Gastrocnemius medialis (tissue), 4 donors: ENCODE measurements around the gene EME1. TPM values are rescaled to one million over a fixed set of nuclear protein-coding genes. Genes with fewer than 3 reads are reported as not detected.

Source experiments
- ATAC-seq, 2 donors: fragments of 150-250 bp; one replicate each; pipeline ENCODE4 v1.9.1; 2016
- DNase-seq, 2 donors: peaks; one replicate each; pipeline ENCODE4 v3.0.0-alpha.2; 2019
- H3K27ac ChIP-seq, 4 donors: fragments of 200-600 bp; sonication (generic); 1 replicate in 1 of 4; 2 replicates in 3 of 4; pipeline ENCODE4 v1.5.1; 2016 to 2018; ENCODE audit warnings: mild to moderate bottlenecking in 2 of 4, moderate library complexity in 1 of 4
- H3K27me3 ChIP-seq, 3 donors: fragments of 200-600 bp; sonication (generic) in 2 of 3; 1 replicate in 1 of 3; 2 replicates in 2 of 3; pipeline versions ENCODE4 v1.5.1 to v1.6.0; 2016 to 2019; ENCODE audit warnings: mild to moderate bottlenecking in 1 of 3, moderate library complexity in 1 of 3
- H3K36me3 ChIP-seq, 2 donors: fragments of 200-600 bp; sonication (generic) in 1 of 2; one replicate each; pipeline ENCODE4 v1.5.1; 2017 to 2018
- H3K4me1 ChIP-seq, 2 donors: fragments of 200-600 bp; sonication (generic) in 1 of 2; one replicate each; pipeline ENCODE4 v1.5.1; 2016 to 2017; ENCODE audit warnings: mild to moderate bottlenecking in 2 of 2
- H3K4me3 ChIP-seq, 4 donors: fragments of 200-600 bp; sonication (generic) in 3 of 4; 1 replicate in 1 of 4; 2 replicates in 3 of 4; pipeline ENCODE4 v1.5.1; 2016 to 2019; ENCODE audit warnings: mild to moderate bottlenecking in 2 of 4
- H3K9me3 ChIP-seq, 3 donors: fragments of 200-600 bp; sonication (generic) in 2 of 3; 1 replicate in 1 of 3; 2 replicates in 2 of 3; pipeline ENCODE4 v1.5.1; 2016 to 2019
- POLR2A ChIP-seq, 2 donors: fragments of 450-650 bp; IDR thresholded peaks; one replicate each; pipeline ENCODE4 v1.6.1; 2017; ENCODE audit warnings: antibody characterized with exemption in 2 of 2, mild to moderate bottlenecking in 2 of 2, moderate library complexity in 2 of 2
- in situ Hi-C, 4 donors: fragments of 200-750 bp; cut with MboI; loops; one replicate each; pipeline versions ENCODE4 v1.15.0 to v1.8.0; 2017; ENCODE audit warnings: low sequenced_read_pairs in 4 of 4
- intact Hi-C: fragments of 100-400 bp; cut with DNase I; formaldehyde crosslinking; loops from one replicate; pipeline ENCODE4 v1.15.1; 2023; ENCODE audit warnings: low total_unique reads
- total RNA-seq, 4 donors: library from RNA; depleted of rRNA; stranded (reverse); fragments of >200 nt; gene quantifications; one replicate each; pipeline versions ENCODE4 v1.1.0 to v1.2.3, GENCODE V29; 2016
- TF ChIP-seq, protein P1 (sequence below), 5 experiments: fragments of 450-650 bp in 3 of 5; fragments of 200-600 bp in 2 of 5; sonication (generic) in 2 of 5; IDR thresholded peaks in 4 of 5; conservative IDR thresholded peaks in 1 of 5; 1 replicate in 4 of 5; 2 replicates in 1 of 5; pipeline ENCODE4 v1.5.1; 2016 to 2019; ENCODE audit warnings: antibody characterized with exemption in 5 of 5, mild to moderate bottlenecking in 3 of 5, moderate library complexity in 3 of 5

Gene EME1
- total RNA-seq, 4 donors from 2014 or later = 0.82 to 0.95 TPM; not detected in 2

DNA sequence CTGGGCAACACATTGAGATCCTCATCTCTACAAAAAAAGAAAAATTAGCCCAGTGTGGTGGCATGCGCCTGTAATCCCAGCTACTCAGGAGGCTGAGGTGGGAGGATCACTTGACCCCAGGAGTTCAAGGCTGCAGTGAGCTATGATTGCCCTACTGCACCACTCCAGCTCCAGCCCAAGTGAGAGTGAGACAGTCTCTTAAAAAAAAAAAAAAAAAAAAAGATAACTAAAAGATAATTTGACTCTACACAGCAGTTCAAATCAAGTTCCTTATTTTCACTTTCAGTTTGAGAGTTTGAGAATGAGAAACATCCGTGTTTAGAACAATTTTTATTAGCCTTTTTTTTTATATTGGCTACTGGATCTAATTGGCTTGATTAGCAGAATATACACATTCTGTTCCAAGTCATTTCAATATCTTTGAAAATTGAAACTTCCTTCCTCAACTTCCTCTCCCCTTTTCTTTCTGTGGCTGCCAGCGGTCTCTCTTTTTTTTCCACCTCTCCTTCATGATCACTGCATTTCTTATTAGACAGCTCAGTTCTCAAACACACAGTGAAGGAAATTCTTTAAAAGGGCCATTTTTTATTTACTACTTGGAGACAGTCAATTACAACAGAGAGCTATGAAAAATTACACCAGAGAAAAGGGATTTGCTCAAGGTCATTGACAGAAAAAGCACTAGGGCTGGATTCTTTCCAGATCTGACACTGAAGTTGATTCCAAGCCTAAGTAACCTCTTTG is 48.5 kb downstream of the EME1 start:
- ATAC-seq (no peak), DNase-seq (no peak)
- Histone ChIP-seq H3K9me3 (no peaks in the 10 kb centered on the region), H3K27me3 (no peaks in the 10 kb centered on the region), H3K4me1 (peaks cover 6 to 12% of the 10 kb centered on the region in 2 donors), H3K27ac (peak overlapping the region; percentile 38 to 73 (median 51)), H3K36me3 (no peaks in the 10 kb centered on the region), H3K4me3 (peak overlapping the region; percentile 6 to 36 (median 13))
- intact Hi-C loops = loop anchor here (10.0 kb wide), 2 partner anchors 327 to 523 kb away; partner anchors contain the start of gene PDK2
- TF ChIP-seq POLR2A (IDR thresholded peaks at IDR 0.05) = no peak
- in situ Hi-C loops = loop anchor here in 1 of 4 donors (10.0 kb wide), 1 partner anchor 53 kb away; the partner anchor contains the start of gene RSAD1

DNA sequence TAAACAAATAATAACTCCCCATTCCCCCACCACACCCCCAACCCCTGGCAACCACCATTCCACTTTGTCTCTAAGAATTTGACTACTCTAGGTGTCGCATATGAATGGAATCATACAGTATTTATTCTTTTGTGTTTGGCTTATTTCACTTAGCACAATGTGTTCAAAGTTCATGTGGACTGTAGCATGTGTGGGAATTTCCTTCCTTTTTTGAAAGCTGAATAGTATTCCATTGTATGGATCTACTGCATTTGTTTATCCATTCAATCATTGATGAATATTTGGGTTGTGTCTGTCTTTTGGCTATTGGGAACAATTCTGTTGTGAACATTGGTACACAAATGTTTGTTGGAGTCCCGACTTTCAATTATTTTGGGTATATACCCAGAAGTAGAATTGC is 49.7 kb downstream of the EME1 start:
- TF ChIP-seq, protein P1, sequence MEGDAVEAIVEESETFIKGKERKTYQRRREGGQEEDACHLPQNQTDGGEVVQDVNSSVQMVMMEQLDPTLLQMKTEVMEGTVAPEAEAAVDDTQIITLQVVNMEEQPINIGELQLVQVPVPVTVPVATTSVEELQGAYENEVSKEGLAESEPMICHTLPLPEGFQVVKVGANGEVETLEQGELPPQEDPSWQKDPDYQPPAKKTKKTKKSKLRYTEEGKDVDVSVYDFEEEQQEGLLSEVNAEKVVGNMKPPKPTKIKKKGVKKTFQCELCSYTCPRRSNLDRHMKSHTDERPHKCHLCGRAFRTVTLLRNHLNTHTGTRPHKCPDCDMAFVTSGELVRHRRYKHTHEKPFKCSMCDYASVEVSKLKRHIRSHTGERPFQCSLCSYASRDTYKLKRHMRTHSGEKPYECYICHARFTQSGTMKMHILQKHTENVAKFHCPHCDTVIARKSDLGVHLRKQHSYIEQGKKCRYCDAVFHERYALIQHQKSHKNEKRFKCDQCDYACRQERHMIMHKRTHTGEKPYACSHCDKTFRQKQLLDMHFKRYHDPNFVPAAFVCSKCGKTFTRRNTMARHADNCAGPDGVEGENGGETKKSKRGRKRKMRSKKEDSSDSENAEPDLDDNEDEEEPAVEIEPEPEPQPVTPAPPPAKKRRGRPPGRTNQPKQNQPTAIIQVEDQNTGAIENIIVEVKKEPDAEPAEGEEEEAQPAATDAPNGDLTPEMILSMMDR (IDR thresholded peaks at IDR 0.05 in 4 of 5, conservative IDR thresholded peaks at IDR 0.05 in 1 of 5) = no peak

DNA sequence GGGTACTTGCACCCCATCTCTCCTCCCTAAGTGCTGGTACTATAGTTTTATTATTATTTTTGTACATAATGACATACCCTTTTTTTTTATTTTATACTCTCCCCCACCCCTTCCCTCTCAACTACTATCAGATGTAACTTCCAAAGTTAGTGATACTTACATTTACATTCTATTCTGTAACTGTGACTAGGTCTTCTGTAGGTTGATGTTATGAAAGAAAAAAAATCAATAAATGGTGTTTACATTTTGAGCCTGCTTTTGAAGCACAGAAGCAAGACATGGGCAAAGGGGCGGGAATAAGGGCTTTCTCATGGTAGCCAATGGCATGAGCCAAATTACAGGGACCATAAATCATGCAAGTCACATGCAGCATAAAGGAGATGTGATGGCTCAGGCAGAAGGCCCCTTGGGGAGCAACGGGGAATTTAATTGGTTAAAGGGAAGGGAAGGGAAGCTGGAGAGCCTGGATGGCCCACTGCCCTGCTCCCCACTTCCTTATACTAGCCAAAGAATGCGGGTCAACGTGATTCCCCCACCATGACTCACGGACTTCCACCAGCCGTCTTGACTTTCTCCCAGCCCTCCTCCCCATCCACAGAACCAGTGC is 50.6 kb downstream of the EME1 start:
- in situ Hi-C loops (loop anchor here in 1 of 4 donors (10.0 kb wide), 1 partner anchor 51 kb away; the partner anchor contains the start of gene RSAD1), intact Hi-C loops (loop anchor here (10.0 kb wide), 2 partner anchors 329 to 521 kb away; partner anchors contain the start of gene PDK2)
- TF ChIP-seq POLR2A (IDR thresholded peaks at IDR 0.05) = no peak
- TF ChIP-seq, protein P1 (IDR thresholded peaks at IDR 0.05 in 4 of 5, conservative IDR thresholded peaks at IDR 0.05 in 1 of 5) = no peak
- DNase-seq = no peak
- peak overlapping the region in 2 of 4 donors; percentile 93 to 94 for H3K27ac ChIP-seq
- H3K4me1 ChIP-seq = peaks cover 22 to 29% of the 10 kb centered on the region in 2 donors
- H3K27me3 ChIP-seq = no peaks in the 10 kb centered on the region
- no peak for ATAC-seq
- H3K36me3 ChIP-seq = no peaks in the 10 kb centered on the region
- H3K9me3 ChIP-seq = no peaks in the 10 kb centered on the region
- no peak overlapping the region for H3K4me3 ChIP-seq

More for the DNA sequence above, 49.7 kb downstream of the EME1 start:
- intact Hi-C loops = loop anchor here (10.0 kb wide), 2 partner anchors 328 to 522 kb away; partner anchors contain the start of gene PDK2
- no peaks in the 10 kb centered on the region for H3K27me3 ChIP-seq
- H3K4me3 ChIP-seq = no peak overlapping the region
- H3K4me1 ChIP-seq = peaks cover 12 to 20% of the 10 kb centered on the region in 2 donors
- H3K9me3 ChIP-seq = no peaks in the 10 kb centered on the region
- in situ Hi-C loops = loop anchor here in 1 of 4 donors (10.0 kb wide), 1 partner anchor 52 kb away; the partner anchor contains the start of gene RSAD1
- peak overlapping the region in 1 of 4 donors; percentile 73 for H3K27ac ChIP-seq
- DNase-seq = no peak
- ATAC-seq = no peak
- H3K36me3 ChIP-seq = no peaks in the 10 kb centered on the region

DNA sequence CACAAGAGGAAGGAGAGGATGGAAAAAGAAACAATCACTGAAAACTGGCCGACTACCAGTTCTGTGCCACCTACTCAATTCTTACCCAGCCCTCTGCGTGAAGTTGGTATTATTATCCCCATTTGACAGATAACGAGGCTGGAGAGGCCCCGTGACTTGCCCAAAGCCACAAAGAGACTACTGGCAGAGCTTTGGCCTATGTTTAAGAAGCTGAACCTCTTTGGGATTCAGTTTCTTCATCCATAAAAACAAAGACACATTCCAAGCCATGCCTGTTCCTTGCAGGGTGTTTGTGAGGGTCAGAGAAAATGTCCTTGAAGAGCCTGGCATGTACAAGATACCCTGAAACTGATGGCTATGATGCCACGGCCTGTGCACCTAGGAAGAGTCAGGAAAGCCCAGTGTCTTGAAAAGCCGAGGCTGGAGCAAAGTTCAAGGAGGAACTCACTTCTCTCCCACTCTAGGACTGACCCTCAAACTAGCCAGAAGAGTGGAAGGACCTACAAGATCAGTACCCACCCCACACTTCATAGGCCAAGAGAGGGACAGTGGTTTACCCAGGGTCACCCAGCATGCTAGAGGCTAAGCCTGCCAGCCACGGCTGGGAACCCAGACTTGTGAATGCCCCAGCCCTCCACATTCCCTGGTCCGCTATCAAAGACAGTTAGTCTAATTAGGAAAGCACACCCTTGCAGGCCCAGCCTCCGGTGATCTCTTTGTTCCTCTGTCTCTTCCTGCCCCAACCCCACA is 51.4 kb downstream of the EME1 start:
- Histone ChIP-seq H3K27me3 (no peaks in the 10 kb centered on the region), H3K36me3 (no peaks in the 10 kb centered on the region), H3K9me3 (no peaks in the 10 kb centered on the region), H3K4me1 (peaks cover 26 to 36% of the 10 kb centered on the region in 2 donors), H3K4me3 (no peak overlapping the region), H3K27ac (peak overlapping the region; percentile 93 to 96 (median 94))
- ATAC-seq (no peak), DNase-seq (no peak)
- in situ Hi-C loops = loop anchor here in 1 of 4 donors (10.0 kb wide), 1 partner anchor 50 kb away; the partner anchor contains the start of gene RSAD1
- intact Hi-C loops = loop anchor here (10.0 kb wide), 2 partner anchors 330 to 520 kb away; partner anchors contain the start of gene PDK2
- no peak for TF ChIP-seq POLR2A (IDR thresholded peaks at IDR 0.05)
- TF ChIP-seq, protein P1 (IDR thresholded peaks at IDR 0.05 in 4 of 5, conservative IDR thresholded peaks at IDR 0.05 in 1 of 5) = no peak
